ENCODE data around the gene BLVRB.
"Not testable (repeated sequence)": the region's sequence is repeated elsewhere in the genome, so short reads cannot be mapped to it uniquely, and the experiment has no call there.

BLVRB gene

GRCh38 chr19:40465557-40466218 lies at the start of gene BLVRB:
TSS of gene BLVRB (minus strand) at chr19:40465745. CDS start at chr19:40465688, 57 bp downstream.
- DNase-seq = peak; percentile 100

GRCh38 chr19:40513741-40514315 lies 48.3 kb upstream of the BLVRB start:
- DNase-seq = no peak

- DNase-seq = no peak
Measured at GRCh38 chr19:40513345-40513678, 47.8 kb upstream of the BLVRB start.

- no peak for DNase-seq
Measured at GRCh38 chr19:40512473-40513344, 47.2 kb upstream of the BLVRB start.

GRCh38 chr19:40512110-40512472 lies 46.5 kb upstream of the BLVRB start:
- no peak for DNase-seq

- no peak for DNase-seq
Measured at GRCh38 chr19:40511487-40511886, 45.9 kb upstream of the BLVRB start.

GRCh38 chr19:40510526-40511115 lies 45.1 kb upstream of the BLVRB start:
- DNase-seq = no peak

- no peak for DNase-seq
Measured at GRCh38 chr19:40508739-40509260, 43.3 kb upstream of the BLVRB start.

- DNase-seq = no peak
Measured at GRCh38 chr19:40507892-40508291, 42.3 kb upstream of the BLVRB start.

GRCh38 chr19:40506099-40506498 lies 40.6 kb upstream of the BLVRB start:
- DNase-seq = no peak

GRCh38 chr19:40503320-40503695 lies 37.8 kb upstream of the BLVRB start:
- no peak for DNase-seq

- DNase-seq = no peak
Measured at GRCh38 chr19:40502647-40503319, 37.2 kb upstream of the BLVRB start.

GRCh38 chr19:40502081-40502480 lies 36.5 kb upstream of the BLVRB start:
- DNase-seq = no peak

- DNase-seq = no peak
Measured at GRCh38 chr19:40501599-40501998, 36.1 kb upstream of the BLVRB start.

GRCh38 chr19:40500678-40501530 lies 35.4 kb upstream of the BLVRB start:
- not testable (repeated sequence) for DNase-seq

GRCh38 chr19:40499320-40499719 lies 33.8 kb upstream of the BLVRB start:
- no peak for DNase-seq

- no peak for DNase-seq
Measured at GRCh38 chr19:40497214-40497613, 31.7 kb upstream of the BLVRB start.

- DNase-seq = no peak
Measured at GRCh38 chr19:40494191-40494838, 28.8 kb upstream of the BLVRB start.

GRCh38 chr19:40493778-40494177 lies 28.2 kb upstream of the BLVRB start:
- no peak for DNase-seq

GRCh38 chr19:40492274-40492673 lies 26.7 kb upstream of the BLVRB start:
- no peak for DNase-seq

GRCh38 chr19:40489882-40490230 lies 24.3 kb upstream of the BLVRB start:
- DNase-seq = no peak

GRCh38 chr19:40486017-40486416 lies 20.5 kb upstream of the BLVRB start:
- no peak for DNase-seq
